GM10266 (cell line): ENCODE data around the gene PBX1.

Experiments used
- DNase-seq: peaks from one replicate; pipeline ENCODE4 v3.0.0; 2012; ENCODE audit errors: extremely low spot score
- TF ChIP-seq, protein P1 (sequence below): IDR thresholded peaks from 2 replicates; pipeline ENCODE4 v1.5.1; 2012; ENCODE audit warnings: mild to moderate bottlenecking, low read depth; ENCODE audit not compliant: control insufficient read depth, insufficient read depth; ENCODE audit errors: missing control alignments

PBX1 gene

DNA sequence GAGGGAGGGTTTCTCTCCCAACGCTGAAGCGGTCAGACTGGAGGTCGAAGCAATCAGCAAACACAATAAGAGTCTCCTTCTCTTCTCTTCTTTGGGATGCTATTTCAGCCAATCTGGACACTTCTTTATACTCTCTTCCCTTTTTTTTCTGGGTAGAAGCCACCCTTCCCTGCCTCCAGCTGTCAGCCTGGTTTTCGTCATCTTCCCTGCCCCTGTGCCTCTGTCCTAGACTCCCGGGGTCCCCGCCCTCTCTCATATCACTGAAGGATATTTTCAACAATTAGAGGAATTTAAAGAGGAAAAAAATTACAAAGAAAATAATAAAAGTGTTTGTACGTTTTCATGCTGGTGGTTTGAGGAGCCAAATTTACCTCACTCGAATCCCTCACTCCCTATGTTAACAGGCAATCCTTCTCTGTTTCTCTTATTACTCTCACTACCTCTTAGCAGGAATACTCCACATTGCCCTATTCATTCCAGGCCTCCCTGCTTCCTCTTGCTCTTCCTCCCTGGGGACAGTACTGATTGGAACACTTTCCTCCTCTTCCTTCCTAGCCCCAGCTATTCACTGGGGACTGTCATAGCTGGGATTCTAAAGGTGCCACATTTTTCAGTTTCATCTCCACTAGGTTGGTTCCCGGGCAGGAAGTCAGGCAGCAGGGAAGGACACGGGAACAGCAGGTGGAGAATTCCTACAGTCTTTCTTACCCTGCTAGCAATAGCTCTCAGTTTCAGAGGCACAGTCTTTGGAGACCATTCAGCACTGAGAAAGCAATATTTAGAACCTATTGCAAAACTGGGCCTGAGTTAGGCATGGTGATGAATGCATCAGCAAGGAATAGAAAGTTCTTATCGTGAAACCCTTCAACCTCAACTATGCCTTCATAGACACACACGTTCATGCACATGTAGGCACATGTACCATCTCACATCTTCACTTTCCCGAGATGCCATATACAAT lies 288.0 kb downstream of the PBX1 start:
- DNase-seq, result no peak
- TF ChIP-seq, protein P1, sequence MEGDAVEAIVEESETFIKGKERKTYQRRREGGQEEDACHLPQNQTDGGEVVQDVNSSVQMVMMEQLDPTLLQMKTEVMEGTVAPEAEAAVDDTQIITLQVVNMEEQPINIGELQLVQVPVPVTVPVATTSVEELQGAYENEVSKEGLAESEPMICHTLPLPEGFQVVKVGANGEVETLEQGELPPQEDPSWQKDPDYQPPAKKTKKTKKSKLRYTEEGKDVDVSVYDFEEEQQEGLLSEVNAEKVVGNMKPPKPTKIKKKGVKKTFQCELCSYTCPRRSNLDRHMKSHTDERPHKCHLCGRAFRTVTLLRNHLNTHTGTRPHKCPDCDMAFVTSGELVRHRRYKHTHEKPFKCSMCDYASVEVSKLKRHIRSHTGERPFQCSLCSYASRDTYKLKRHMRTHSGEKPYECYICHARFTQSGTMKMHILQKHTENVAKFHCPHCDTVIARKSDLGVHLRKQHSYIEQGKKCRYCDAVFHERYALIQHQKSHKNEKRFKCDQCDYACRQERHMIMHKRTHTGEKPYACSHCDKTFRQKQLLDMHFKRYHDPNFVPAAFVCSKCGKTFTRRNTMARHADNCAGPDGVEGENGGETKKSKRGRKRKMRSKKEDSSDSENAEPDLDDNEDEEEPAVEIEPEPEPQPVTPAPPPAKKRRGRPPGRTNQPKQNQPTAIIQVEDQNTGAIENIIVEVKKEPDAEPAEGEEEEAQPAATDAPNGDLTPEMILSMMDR, result no peak

GRCh38 chr1:164853146-164853545 lies 294.2 kb downstream of the PBX1 start:
- TF ChIP-seq, protein P1, result no peak
- no peak for DNase-seq

- no peak for DNase-seq
- TF ChIP-seq, protein P1, result no peak
These were observed 296.8 kb downstream of the PBX1 start for GRCh38 chr1:164855716-164856329.

DNA sequence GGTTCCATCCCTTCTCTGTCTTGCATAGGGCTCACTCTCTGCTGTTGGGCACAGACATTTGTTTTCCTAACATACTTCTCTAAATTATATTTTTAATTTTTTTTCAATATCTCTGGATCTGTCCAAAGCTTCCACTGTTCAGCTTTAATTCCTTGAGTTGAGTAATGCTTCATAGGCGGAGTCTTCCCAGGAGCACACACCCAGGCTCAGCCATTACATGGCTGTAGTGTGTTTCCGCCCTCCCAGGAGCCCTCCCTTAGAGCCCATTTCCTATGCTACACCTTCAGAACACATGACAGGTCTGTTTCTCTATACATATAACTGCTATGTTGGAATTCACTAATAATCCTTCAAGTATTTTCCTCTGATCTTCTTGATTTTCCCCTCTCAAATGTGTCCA lies 297.4 kb downstream of the PBX1 start:
- TF ChIP-seq, protein P1, result no peak
- no peak for DNase-seq

GRCh38 chr1:164857439-164857838 lies 298.5 kb downstream of the PBX1 start:
- no peak for DNase-seq
- TF ChIP-seq, protein P1, result no peak

GRCh38 chr1:164858096-164858632 lies 299.2 kb downstream of the PBX1 start:
- TF ChIP-seq, protein P1, result no peak
- no peak for DNase-seq
